ENCODE results near the gene APCDD1.

Gene APCDD1

DNA sequence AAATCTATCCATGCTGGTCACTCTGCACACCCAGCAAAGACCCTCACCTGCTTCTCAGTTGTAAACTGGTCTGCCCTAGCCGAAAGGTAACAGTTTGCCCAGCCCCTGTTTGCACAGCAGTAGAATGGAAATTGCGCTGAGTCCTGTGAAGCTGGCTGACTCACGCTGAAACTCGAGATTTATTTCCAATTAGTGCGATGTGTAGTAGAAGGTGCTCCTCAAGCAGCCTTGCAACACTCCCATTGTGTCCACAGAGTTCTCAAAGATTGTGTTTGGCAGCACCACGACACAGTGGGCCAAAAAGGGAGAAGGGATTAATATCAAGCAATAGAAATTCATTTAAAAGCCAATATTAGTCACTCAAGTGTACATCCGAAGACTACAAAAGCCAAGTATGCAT is 21.7 kb upstream of the APCDD1 start:
- no peak for DNase-seq (ENCODE audit: low read depth)

DNA sequence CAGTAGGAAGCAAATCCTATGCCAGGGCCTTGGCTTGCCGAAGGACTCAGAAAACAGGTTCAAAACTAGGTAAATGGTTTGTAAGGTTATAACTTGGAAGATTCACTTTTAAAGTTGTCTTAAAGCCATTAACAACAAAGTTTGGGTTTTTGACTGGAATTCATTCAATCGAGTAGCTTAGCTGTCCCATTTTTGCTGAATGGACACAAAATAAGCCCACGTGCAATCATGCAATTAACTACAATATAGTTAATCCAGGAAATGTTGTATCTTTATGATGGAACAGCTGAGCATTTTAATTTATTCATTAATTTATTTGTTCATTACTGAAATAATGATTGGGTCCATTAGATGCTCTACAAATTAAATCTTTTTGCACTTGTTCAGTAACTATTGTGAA is 18.3 kb upstream of the APCDD1 start:
- no peak for DNase-seq (ENCODE audit: low read depth)

DNA sequence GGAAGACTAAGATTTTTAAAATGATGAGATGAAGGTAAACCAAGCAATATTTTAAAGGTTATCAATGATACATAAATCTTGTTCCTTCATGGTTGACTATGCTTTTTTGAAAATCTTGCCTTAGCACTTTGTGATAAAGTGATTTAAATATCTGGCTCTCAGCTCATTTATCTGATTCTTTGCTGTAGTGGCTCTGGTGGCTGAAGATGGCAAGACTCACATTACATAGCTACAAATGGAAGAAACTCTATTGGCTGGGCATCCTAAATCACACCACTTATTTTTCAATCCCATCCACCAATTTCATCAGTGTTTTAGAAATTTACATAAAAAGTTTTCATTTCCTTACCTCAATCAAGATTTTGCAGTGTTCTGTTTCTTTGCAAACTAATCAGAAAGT is 16.6 kb upstream of the APCDD1 start:
- DNase-seq (ENCODE audit: low read depth) = no peak

DNA sequence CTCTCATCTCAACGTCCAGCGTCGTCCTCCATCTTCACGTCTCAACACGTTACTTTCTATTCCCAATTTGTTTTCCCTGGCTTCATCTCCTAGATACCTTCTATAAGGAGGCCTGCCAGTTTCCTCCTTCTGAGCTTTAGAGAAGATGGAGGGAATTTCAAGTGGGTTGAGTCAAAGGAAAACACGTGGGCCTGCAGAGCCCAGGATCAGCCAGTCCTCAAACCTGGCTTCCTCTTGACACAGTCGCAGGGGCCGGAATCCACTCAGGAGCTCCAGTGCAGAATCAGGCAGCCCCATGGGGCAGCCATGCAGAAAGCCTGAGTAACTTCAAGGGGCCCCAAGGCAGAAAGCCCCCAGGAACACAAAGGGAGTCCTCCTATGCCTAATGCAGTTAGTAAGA is 14.5 kb upstream of the APCDD1 start:
- no peak for DNase-seq (ENCODE audit: low read depth)

DNA sequence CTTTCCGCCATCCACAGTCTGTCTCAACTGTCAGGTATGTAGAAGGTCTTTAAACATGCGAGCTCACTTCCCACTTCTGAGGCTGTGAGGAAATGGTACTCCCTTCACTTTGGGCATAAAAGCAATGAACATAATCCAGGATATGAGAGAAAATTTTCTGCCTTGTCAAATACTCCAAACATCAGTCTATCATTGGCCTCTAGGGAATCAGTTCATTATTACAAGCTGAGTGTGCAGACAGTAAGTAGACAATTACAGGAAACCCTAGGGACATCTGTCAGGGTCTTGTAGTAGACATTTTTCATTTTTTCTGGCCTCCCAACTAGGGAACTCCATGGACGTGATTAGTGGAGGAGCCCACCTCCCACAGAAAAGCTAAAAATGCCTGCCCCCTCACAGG is 13.6 kb upstream of the APCDD1 start:
- no peak for DNase-seq (ENCODE audit: low read depth)

DNA sequence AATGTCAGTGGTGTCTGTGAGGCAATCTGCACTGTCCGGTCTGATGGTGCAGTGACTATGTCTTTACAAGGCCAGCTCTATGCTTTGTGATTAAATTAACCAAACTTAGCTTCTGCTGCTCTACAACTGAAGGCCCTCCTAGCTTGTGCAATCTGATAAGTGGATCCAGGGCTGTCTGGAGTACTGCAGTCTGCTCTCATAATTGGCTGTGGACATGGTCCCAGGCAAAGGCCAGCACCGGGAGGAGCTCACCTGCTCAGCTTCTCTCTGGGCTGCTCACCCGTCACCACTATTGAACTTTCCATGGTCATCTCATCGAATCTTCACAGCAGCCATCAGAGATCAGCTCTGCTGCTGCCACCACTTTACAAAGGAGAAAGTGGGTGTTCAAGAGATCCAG is 13.0 kb upstream of the APCDD1 start:
- no peak for DNase-seq (ENCODE audit: low read depth)

DNA sequence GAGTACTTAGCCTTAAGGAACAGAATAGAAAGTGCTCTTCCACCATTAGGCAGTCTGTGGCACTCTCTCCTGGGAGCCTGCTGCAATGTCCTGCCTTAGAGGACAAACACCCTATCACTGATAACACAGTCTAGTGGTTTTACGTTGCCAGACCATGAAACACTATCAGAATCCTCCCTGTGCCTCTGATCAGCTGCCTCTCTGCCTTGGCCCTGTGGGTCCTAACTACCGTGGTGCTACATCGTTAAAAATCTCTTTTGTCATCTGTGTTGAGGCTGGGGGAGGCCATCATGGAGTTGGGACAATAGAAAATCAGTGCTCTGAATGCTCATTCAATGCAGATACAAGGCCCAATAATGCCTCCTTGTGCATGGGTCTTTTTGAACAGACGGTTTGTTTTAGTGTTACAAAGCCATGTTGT is 11.9 kb upstream of the APCDD1 start:
- no peak for DNase-seq (ENCODE audit: low read depth)

DNA sequence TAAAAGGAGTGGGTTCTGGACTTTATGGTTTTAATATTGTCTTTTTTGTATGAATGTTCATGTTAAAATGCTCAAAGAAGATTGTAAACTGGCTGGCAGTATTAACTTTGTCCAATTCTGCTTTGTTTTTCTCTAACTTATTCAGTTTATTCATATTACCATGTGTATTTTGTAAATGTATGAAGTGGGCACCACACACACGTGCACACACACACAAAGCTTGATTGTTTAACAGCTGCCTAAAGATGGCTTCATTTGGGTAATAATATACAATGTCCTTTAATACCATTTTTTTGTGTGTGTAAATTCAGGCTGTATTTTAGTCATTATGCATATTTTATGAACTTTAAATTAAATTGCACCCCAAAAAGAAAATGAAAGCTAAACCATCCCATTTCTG is 11.4 kb upstream of the APCDD1 start:
- DNase-seq (ENCODE audit: low read depth) = no peak

DNA sequence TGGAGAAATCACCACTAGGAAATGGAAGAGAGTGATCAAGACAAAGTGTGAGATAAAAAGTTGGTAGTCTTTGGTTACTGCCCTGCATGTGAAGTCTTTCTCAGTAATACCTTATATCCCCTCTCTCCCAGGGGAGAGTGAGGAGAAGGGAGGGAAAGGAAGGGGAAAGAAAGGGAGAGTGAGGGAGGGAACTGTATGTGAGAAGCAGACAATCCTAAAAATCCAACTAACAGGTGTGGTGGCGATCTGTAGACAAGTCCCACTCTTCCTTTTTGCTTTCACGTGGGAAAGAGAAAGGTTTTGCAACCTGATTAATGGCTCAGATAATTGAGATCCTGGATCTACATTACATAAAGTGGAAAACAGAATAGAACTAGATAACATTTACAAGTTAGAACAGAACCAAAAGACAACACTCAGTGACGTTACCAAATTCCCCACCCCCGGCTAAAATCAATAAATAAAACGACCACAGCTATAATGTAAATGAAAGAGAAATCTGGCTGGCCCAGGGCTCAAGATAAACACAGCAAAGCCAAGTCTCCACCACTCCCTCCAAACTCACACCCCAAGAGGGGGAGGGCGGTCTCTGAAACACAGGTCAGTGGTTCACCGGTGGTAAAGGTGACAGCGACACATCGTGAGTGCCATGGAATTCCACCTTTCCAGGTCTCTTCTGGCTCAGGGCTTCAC is 10.0 kb upstream of the APCDD1 start:
- no peak for DNase-seq (ENCODE audit: low read depth)

DNA sequence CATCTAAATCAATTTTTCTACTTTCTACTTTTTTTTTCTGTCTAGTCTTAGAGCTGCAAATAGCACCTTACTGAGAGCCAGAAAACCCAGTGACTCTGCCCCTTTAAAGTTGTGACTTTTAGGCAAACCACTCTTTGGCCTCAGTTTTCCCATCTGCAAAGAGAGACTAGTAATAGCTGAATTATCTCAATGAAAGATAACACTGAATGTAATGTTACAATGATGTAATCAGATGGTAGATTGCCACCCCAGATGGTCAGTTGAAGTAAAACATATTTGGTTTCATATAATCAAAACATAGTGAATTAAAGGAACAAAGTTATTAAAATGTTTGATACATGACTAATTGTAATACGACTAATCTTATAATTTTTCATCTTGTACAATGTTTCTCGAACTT is 5.0 kb upstream of the APCDD1 start:
- no peak for DNase-seq (ENCODE audit: low read depth)

DNA sequence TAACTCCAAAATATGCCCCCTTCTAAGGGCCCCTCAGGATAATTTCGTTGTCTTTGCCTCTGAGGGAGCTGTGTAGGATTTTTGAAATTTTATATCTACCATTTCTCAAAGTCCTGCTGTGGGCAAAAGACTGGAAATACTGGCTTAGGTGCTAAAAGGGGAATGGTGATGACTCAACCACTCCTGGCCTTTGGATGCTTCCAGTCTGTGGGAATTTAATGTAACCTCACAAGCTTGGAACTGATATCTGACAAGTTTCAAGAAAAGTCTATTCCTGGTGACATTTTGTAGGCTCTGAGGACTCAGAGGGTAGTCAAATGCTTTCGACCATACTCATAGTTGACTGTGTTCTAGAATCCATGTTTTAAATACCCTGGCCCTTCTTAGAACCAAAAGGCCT is 3.4 kb upstream of the APCDD1 start:
- no peak for DNase-seq (ENCODE audit: low read depth)

DNA sequence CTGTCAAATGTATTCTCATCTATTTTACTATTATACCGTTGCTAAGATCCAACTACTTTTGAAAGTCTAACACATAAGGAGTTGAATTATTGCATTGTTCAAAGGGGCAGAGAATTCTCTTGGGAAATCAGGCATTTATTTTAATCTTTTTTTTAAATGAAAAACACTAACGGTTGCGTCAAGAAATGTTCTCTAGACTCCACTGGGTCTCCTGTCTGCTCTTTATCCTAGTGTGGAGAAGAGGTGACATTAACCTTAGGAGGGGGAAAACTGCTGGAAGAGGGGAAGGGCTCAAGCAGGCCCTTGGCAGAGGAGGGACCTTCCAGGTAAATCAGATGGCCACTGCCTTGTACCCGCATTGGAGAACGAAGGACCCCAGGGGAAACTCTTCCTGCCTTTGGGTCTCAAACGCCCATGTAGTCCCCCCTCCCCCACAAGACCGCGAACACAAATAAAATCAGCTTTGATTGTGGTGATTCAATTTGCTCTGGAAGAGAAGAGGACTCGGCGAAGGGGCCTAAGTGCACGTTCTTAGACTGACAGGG is 1.1 kb upstream of the APCDD1 start:
- no peak for DNase-seq (ENCODE audit: low read depth)

DNA sequence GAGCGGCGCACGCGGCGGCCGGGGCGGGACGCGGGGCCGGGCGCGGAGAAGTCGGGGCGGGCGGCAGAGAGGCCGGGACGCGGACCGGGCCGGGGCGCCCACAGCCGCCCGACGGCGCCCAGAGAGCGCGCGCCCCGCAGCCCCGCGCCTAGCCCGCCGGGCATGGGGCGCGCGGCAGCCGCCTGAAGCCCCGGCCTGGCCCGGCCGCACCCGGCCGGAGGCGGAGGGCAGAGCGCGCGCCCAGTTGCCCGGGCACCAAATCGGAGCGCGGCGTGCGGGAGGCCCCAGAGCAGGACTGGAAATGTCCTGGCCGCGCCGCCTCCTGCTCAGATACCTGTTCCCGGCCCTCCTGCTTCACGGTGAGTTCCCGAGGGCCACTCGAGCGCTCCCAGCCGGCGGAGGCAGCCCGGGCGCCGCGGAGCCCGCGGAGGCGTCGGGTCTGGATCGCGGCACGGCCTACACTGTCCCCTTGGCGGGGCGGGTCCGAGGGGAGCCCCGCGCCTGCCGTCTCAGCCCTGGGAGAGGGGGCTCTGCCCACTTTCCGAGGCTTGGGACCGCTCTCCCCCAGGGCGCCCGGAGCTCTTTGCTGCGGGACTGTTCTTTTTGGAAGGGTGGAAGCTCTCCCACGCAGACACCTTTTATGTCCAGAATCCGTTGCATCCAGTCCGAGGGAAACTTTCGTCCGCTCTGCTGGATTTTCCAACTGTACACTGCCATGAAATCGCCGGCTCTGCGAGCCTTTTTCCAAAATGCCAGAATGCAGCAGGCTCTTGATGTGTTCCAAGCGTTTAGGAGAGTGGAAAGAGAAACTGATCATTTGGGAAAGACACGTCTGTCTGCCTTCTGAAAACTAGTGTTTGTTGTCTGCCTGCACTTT is 484 bp downstream of the APCDD1 start:
- no peak for DNase-seq (ENCODE audit: low read depth)

DNA sequence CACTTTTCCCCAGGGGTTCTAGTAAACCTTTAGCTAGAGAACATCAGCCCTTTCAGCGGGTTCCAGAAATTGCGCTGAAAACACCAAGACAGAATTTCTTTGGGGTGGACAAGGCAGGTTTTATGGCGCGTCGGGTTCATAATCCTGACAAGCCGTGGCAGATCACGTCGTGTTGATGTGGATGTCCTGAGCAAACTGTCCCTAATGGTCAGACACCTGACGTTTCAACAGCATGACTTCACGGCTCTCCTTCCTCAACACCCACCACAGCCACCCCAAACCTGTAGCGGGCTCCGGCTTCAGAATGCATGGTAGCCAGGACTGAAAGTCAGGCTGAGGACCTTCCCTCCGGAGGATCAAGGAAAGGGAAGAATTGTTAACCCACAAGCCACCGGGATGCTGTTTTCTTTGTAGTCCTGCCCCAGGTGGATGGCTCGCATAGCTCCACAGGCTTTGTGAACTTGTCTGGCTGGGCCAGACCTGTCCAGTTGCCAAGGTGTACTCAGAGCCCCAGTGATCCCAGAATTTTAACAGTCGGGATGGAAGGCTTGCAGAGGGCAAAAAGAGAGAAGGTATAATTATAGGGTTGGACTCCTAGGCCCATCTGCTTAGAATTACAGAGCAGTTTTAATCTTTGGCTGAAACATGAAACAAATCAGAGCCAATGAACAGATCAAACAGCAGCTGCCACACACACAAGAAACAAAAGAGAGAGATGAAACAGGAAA is 1.5 kb downstream of the APCDD1 start:
- DNase-seq (ENCODE audit: low read depth) = no peak

DNA sequence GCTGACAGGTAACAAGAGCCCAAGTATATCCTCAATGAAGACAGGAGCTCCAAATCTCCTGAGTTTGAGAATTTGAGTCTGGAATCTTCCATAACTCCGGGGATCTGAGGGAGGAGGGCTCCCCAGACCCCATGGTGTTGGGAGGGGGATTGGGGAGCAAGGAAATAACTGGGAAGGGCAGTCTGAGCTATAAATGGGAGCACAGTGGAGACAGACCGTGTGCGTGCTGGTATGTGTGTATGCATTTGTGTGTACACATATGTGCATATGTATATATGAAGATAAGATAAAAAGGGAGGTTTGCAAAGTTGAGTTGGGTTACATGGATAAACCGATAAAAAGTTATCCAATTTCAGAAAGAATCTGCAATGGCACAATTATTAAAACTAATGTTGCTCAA is 2.3 kb downstream of the APCDD1 start:
- no peak for DNase-seq (ENCODE audit: low read depth)

DNA sequence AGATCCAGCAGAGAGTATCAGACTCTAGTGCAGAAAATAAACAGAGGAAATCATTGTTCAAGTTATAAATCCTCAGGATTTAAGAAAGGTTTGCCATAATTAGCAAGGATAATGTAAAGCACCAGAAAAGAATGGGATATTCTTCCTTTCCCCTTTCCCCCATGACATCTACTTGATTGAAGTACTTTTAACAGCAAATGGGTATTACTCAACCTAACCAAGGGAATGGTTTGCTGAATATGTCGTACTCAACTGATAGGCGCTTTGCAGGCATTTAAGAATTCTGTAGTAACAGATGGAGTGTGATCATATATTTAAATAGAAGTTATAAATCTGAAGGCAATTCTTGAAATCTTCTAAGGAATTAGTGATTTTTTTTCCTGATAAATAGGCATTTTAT is 2.7 kb downstream of the APCDD1 start:
- DNase-seq (ENCODE audit: low read depth) = no peak

DNA sequence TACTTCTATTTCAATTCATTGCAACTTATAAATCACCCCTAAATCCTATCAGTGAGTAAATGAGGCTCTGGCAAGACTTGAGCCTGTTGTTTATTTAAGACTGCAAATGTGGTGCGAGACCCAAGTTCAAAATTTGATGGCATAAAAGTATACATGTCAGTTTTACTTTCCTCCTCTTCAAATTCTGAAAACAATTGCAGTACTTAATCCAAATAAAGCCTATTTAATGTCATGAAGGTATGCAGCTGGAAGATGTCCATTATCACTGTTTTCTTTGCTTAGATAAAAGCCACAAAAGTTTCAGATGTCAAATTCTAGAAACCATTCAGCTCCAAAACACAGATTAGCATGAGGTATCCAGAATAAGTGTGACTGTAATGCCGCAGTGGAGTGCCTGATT is 3.3 kb downstream of the APCDD1 start:
- no peak for DNase-seq (ENCODE audit: low read depth)

DNA sequence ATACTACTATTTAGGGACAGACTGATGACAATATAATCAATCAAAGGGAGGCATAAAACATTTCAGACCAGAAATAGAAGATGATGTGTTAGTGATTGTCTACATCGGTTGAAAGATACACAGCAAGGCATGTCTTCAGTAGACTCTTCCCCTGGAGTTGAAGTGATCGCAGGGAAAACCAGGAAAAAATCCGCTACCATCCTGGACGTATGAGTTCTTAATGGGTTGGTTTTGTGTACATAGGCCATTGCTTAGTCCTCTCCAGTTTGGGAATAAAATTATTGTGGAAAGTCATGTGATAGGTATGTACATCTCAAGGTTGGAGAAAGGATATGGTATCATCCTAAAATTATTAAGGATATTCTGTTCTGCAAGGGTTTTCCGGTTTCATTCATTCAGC is 4.3 kb downstream of the APCDD1 start:
- no peak for DNase-seq (ENCODE audit: low read depth)

DNA sequence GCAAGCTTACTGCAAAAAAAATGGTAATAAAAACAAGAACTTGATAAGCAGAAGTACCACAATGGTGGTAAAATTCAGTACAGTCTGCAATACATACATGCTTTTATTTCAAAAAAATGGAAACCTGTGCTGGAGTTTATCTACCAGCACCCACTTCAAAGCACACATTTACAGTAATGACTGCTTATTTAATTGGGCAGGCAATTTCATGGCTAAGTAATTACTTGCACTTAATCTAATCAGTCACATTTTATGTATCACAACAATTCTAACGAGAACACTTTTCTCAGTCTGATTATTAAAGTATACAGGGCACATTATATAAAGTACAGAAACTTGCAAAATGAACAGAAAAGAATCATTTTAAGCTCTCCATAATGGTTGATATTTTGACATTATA is 5.2 kb downstream of the APCDD1 start:
- DNase-seq (ENCODE audit: low read depth) = no peak

DNA sequence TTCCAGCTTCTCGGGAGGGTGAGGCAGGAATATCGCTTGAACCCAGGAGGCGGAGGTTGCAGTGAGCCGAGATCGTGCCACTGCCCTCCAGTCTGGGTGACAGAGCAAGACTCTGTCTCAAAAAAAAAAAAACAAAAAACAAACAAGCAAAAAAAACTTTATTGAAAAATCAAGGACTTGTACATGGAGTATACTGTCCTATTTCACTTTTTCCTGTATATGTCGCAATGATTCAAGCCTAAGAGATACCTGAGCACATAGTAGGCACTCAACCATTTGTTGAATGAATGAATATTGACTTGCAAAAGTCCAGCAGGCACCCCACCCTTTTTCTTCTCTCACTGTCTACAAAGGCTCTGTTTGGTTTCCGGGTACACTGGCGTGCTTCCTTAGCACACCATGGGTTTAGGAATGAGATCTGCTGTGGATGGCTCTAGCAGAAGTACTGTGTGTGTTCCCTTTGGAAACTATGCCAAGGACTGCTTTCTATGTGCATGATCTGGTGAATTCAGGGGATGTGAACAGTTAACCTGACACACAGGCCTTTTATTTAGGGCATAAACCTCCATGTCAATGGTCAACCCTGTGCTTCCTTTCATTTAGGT is 6.1 kb downstream of the APCDD1 start:
- DNase-seq (ENCODE audit: low read depth) = no peak

DNA sequence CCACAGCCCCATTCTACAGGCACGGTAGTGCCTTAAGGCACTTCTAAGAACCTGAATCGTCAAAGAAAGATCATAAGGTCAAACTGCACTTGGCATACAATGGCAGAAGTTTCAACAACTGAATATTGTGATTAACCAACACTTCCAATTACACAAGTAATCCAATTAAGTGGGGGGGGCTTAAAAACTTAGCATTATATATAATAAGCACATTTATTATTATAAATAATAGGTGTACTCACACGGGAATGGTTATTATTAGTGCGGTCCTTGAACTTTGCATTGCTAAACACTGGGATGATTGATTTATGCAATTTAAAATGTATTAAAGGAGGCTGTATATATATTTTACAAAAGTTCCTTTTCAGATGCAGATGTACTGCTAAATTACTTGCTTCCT is 7.6 kb downstream of the APCDD1 start:
- no peak for DNase-seq (ENCODE audit: low read depth)

DNA sequence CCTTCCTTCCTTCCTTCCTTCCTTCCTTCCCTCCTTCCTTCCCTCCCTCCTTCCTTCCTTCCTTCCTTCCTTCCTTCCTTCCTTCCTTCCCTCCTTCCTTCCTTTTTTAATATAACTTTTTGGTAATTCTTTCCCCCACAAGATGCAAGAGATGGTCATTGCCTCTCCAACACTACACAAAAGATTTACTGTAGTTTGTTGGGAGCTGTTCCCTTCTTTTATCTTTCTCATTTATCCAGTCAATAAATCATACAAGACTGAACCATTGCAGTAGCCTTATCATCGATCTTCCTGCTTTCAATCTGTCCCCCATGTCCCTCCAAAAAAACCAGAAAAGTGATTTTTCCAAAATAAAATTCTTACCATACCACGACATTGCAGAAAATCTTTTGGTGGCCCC is 8.2 kb downstream of the APCDD1 start:
- no peak for DNase-seq (ENCODE audit: low read depth)
